ENCODE results near the gene POMT1.

The POMT1 gene

GRCh38 chr9:131491001-131491710, 11.6 kb upstream of the POMT1 start:
- ChIA-PET POLR2A (ENCODE audit: low non-redundant PET) (no interaction called here), CTCF (interaction anchor here (0.7 to 0.9 kb wide), 2 partner anchors 9 to 170 kb away, joined by 3 to 5 read pairs; no protein-coding TSS in a partner anchor)
- H3K27ac ChIP-seq, result peak overlapping the region; percentile 4; the same call in 1 of the 2 replicates
- DNase-seq (ENCODE audit: low spot score), result no peak
- no peak for TF ChIP-seq CTCF (conservative IDR thresholded peaks at IDR 0.05; ENCODE audit: low read depth)

- POLR2A ChIA-PET (ENCODE audit: low non-redundant PET), result no interaction called here
- TF ChIP-seq CTCF (conservative IDR thresholded peaks at IDR 0.05; ENCODE audit: low read depth), result no peak
- CTCF ChIA-PET, result interaction anchor here (0.6 to 0.9 kb wide), 3 partner anchors 8 to 171 kb away, joined by 3 to 5 read pairs (median 3); no protein-coding TSS in a partner anchor
- H3K27ac ChIP-seq, result no peak overlapping the region
- DNase-seq (ENCODE audit: low spot score), result no peak
Observed at GRCh38 chr9:131492070-131492469, 10.6 kb upstream of the POMT1 start.

- TF ChIP-seq CTCF (conservative IDR thresholded peaks at IDR 0.05; ENCODE audit: low read depth), result no peak
- DNase-seq (ENCODE audit: low spot score), result no peak
- ChIA-PET CTCF (interaction anchor here (0.5 kb wide), 1 partner anchor 173 kb away, joined by 3 read pairs; no protein-coding TSS in a partner anchor), POLR2A (ENCODE audit: low non-redundant PET) (no interaction called here)
- H3K27ac ChIP-seq, result no peak overlapping the region
Observed at GRCh38 chr9:131494296-131494870, 8.3 kb upstream of the POMT1 start.

GRCh38 chr9:131495785-131496184, 6.9 kb upstream of the POMT1 start:
- no peak for TF ChIP-seq CTCF (conservative IDR thresholded peaks at IDR 0.05; ENCODE audit: low read depth)
- ChIA-PET CTCF (no interaction called here), POLR2A (ENCODE audit: low non-redundant PET) (no interaction called here)
- peak overlapping the region; percentile 0; the same call in 1 of the 2 replicates for H3K27ac ChIP-seq
- DNase-seq (ENCODE audit: low spot score), result no peak

GRCh38 chr9:131496844-131497405, 5.8 kb upstream of the POMT1 start:
- peak overlapping the region; percentile 20 for H3K27ac ChIP-seq
- no peak for TF ChIP-seq CTCF (conservative IDR thresholded peaks at IDR 0.05; ENCODE audit: low read depth)
- ChIA-PET POLR2A (ENCODE audit: low non-redundant PET) (no interaction called here), CTCF (no interaction called here)
- no peak for DNase-seq (ENCODE audit: low spot score)

GRCh38 chr9:131499254-131499767, 3.4 kb upstream of the POMT1 start:
- no peak for DNase-seq (ENCODE audit: low spot score)
- H3K27ac ChIP-seq, result peak overlapping the region; percentile 7; the same call in 1 of the 2 replicates
- CTCF ChIA-PET, result interaction anchor here (0.7 to 1.6 kb wide), 2 partner anchors 7 to 318 kb away, joined by 3 to 5 read pairs; no protein-coding TSS in a partner anchor
- TF ChIP-seq CTCF (conservative IDR thresholded peaks at IDR 0.05; ENCODE audit: low read depth), result no peak
- POLR2A ChIA-PET (ENCODE audit: low non-redundant PET), result no interaction called here
